ENCODE results near the gene BACE2. TPM values are rescaled to one million over a fixed set of nuclear protein-coding genes. Genes with fewer than 3 reads are reported as not detected.

Gene BACE2
- total RNA-seq, 1 donor from 2014 or later: 14.5 TPM

- intact Hi-C loops (cut with DNase I): no loop called here
- DNase-seq (ENCODE audit: missing footprints) (no peak), ATAC-seq (no peak)
Measured at GRCh38 chr21:41143596-41144325, 24.2 kb upstream of the BACE2 start.

DNA sequence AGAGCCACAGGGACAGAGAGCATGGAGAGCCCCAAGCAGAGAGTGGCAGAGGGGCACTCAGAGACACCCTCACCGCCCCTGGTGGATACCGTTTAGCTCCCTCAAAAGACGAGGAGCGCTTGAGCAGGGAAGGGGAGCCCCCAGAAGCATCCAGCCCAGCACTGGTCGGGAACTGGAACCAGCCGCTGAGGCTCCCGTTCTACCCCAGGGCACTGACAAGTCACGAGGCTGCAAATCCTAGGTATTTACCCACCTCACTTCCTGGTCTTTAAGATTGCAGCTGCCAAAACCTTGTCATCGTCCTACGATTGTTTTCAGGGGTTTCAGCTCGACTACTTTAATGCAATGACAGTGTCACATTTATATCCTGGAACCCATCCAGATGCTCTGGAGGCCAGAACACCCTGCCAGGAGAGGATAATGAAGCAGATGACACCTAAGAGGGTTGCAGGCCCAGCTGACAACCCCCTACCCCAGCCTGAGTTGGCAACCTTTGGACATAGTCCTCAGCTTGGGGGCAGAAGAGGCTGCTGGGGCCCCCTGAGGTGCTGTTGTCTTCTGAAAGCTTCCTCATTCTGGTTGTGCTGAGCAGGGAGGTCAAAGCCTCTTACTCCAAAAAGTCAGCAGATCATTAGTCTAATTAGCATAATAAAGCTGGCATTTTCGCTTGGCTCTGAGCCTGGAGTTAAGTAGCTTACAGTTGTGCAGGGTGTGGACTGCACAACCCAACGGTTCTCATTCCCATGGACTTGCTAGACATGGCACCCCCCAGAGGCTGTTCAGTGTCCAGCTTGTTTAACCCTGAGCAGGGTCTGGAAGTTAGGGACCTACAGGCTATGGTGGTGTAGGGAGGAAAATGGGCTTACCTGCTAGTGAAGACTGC, 20.6 kb upstream of the BACE2 start:
- intact Hi-C loops (cut with DNase I): no loop called here
- no peak for DNase-seq (ENCODE audit: missing footprints)
- no peak for ATAC-seq

DNA sequence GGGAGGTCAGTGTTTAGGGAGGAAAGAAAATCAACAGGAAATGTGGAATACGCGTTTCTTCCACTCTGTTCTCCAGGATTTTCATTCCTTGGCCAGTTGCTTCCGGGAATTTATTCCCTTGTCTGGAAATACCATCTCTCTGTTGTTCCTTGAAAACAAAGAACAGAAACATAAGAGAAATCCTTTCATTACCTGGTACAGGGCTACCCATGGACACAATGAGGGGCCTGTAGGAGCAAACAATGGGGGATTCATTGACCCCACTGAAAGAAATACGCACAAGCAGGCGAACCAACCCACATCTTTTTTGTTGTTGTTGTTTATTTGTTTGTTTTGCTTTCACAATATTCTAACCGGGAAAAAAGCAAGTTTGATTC, 20.0 kb upstream of the BACE2 start:
- DNase-seq (ENCODE audit: missing footprints) (no peak), ATAC-seq (no peak)
- intact Hi-C loops (cut with DNase I): no loop called here

- no peak for DNase-seq (ENCODE audit: missing footprints)
- intact Hi-C loops (cut with DNase I): no loop called here
- ATAC-seq: no peak
Measured at GRCh38 chr21:41148798-41149197, 19.2 kb upstream of the BACE2 start.

DNA sequence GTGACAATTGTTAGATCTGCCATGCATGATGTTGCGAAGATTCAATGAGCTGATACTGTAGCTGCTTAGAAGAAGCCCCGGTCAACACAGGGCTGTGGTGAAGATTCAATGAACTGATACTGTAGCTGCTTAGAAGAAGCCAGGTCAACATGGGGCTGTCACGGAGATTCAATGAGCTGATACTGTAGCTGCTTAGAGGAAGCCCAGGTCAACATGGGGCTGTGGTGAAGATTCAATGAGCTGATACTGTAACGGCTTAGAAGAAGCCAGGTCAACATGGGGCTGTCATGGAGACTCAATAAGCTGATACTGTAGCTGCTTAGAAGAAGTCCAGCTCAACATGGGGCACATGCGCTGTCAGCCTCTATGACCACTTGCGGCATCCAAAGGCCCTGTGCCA, 18.8 kb upstream of the BACE2 start:
- DNase-seq (ENCODE audit: missing footprints): no peak
- ATAC-seq: no peak
- intact Hi-C loops (cut with DNase I): no loop called here

- ATAC-seq (no peak), DNase-seq (ENCODE audit: missing footprints) (no peak)
- intact Hi-C loops (cut with DNase I): no loop called here
Measured at GRCh38 chr21:41152147-41152546, 15.8 kb upstream of the BACE2 start.

DNA sequence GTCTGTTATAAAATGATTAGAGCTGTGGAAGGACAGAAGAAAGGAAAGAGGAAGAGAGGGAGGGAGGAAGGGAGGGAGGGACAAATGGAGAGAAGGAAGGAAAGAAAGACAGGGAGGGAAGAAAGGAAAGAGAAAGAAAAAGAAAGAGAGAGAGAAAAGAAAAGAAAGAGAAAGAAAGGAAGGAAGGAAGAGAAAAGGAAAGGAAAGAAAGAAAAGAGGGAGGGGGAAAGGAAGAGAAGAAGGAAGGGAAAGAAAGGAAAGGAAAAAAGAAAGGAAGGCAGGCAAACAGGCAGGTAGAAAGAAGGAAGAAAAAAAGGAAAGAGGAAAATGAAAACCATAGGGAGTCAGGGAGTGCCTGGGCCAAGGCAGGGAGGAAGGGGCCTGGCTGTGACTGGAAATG, 14.5 kb upstream of the BACE2 start:
- ATAC-seq: no peak
- intact Hi-C loops (cut with DNase I): no loop called here

GRCh38 chr21:41156142-41156541, 11.8 kb upstream of the BACE2 start:
- intact Hi-C loops (cut with DNase I): no loop called here
- no peak for DNase-seq (ENCODE audit: missing footprints)
- no peak for ATAC-seq

More for the DNA sequence above, 14.5 kb upstream of the BACE2 start:
- DNase-seq (ENCODE audit: missing footprints): no peak

DNA sequence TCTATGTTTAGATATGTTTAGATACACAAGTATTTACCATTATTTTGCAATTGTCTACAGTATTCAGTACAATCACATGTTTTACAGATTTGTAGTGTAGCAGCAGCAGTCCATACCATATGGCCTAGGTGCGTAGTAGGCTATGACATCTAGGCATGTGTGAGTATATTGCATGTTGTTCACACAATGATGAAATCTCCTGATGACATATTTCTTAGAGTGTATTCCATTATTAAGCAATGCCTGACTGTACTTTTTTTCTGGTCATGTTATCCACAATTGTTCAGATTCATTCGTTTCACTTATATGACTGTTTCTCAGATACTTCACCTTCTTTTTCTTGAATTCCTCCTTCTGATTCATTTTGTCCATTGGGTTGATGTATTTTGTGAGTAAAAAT, 9.9 kb upstream of the BACE2 start:
- intact Hi-C loops (cut with DNase I): no loop called here
- ATAC-seq (no peak), DNase-seq (ENCODE audit: missing footprints) (no peak)

GRCh38 chr21:41160036-41160435, 7.9 kb upstream of the BACE2 start:
- ATAC-seq: no peak
- intact Hi-C loops (cut with DNase I): no loop called here

DNA sequence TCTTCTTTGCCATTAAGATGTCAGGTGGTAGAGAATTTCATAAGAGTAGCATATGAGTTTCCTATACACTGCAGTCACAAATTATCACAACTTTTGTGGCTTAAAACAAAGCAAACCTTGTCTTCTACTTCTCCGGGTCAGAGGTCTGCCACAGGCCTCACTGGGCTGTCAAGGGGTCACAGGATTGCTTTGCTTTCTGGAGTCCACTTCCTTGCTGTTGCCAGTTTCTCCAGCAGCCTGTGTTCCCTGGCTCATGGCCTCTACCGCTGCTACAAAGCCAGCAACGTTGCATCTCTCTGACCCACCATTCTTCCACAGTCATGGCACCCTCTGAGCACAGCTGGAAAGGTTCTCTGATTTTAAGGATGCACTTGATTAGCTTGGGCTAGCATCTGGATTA, 6.5 kb upstream of the BACE2 start:
- intact Hi-C loops (cut with DNase I): no loop called here
- no peak for ATAC-seq
- no peak for DNase-seq (ENCODE audit: missing footprints)

More at GRCh38 chr21:41160036-41160435, 7.9 kb upstream of the BACE2 start:
- DNase-seq (ENCODE audit: missing footprints): no peak

GRCh38 chr21:41162096-41162495, 5.9 kb upstream of the BACE2 start:
- DNase-seq (ENCODE audit: missing footprints) (no peak), ATAC-seq (no peak)
- intact Hi-C loops (cut with DNase I): no loop called here

GRCh38 chr21:41163091-41163490, 4.9 kb upstream of the BACE2 start:
- ATAC-seq (no peak), DNase-seq (ENCODE audit: missing footprints) (no peak)
- intact Hi-C loops (cut with DNase I): no loop called here

GRCh38 chr21:41164052-41164451, 3.9 kb upstream of the BACE2 start:
- DNase-seq (ENCODE audit: missing footprints) (no peak), ATAC-seq (no peak)
- intact Hi-C loops (cut with DNase I): no loop called here

- DNase-seq (ENCODE audit: missing footprints): no peak
- ATAC-seq: no peak
- intact Hi-C loops (cut with DNase I): loop anchor here (5.0 kb wide), 1 partner anchor 42 kb away; no protein-coding TSS in a partner anchor
Measured at GRCh38 chr21:41164981-41165655, 2.8 kb upstream of the BACE2 start.

DNA sequence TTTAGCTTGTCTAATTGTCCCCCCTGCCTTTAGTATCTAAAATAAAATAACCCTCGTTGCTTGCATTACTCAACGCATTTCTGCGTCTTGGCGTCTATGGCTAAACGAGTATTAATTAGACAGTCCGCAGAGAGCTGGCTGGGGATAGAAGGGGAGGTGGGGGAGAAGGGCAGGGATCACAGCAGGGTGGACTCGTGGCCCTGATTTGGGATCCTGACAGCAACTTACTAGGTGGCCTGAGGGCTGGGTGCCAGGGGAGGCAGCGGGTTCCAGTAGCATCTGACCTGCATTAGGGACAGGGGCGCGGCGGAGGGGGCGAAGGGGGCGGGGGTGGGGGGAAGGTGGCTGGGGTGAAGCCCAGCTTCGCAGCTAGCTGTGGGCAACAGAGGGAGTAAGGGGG, 1.1 kb upstream of the BACE2 start:
- ATAC-seq (no peak), DNase-seq (ENCODE audit: missing footprints) (no peak)
- intact Hi-C loops (cut with DNase I): loop anchor here (5.0 kb wide), 1 partner anchor 40 kb away; no protein-coding TSS in a partner anchor

DNA sequence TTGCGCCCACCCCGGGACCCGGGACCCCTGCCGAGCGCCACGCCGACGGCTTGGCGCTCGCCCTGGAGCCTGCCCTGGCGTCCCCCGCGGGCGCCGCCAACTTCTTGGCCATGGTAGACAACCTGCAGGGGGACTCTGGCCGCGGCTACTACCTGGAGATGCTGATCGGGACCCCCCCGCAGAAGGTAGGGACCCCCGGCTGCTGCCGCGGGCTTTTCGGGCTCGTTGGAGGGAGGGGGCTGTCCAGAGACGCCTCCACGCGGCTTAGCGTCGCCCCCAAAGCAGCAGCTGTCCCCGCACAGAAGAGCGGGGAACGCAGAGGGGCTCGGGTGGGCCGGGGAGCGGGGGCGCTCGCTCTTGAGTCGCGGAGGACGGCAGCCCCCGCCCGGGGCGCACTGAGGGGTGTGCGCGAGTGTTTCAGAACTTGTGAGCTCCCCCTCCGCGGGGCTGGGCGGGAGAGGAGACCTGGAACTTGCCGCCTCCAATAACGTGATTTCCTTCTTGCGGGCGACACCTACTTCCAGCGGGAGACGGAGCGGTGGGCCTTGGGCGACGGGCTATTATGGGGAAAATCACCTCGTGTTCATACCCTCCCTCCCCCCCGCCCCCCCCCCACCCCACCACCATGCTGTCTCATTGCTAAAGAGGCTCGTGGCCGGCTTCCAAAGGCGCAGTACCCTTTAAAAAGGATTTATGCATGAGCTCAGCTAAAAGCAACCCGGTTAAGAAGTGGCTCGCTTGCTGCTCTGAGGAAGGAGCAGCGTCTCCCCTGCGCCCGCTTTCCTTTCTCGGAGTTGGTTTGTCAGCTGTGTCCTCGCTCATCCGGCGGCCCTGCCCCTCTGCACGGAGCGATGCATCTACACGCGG, 664 bp downstream of the BACE2 start:
- DNase-seq (ENCODE audit: missing footprints) (peak; percentile 76), ATAC-seq (peak; percentile 32)
- intact Hi-C loops (cut with DNase I): loop anchor here (2.0 to 5.0 kb wide), 2 partner anchors 39 to 48 kb away; no protein-coding TSS in a partner anchor

- no peak for ATAC-seq
- DNase-seq (ENCODE audit: missing footprints): no peak
- intact Hi-C loops (cut with DNase I): loop anchor here (2.0 to 5.0 kb wide), 2 partner anchors 38 to 48 kb away; no protein-coding TSS in a partner anchor
Measured at GRCh38 chr21:41169258-41169576, 1.3 kb downstream of the BACE2 start.

DNA sequence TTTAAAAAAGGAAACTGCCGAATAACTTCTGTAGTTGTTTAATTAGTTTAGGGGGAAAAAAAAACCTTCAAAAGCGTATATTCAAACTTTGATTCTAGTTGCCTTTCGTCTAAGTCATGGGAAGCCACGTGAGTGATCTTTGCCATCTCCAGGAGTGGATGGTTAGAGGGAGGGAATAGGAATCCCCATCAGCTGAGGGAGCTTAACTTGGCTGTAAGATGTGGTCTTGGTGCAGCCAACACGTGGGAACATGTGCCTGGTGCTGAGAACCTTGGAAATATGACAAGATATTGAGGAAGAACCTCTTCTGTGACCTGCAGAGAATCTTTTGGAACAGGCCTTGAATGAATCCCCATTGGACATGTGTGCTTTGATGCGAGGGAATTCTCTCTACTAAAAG, 1.7 kb downstream of the BACE2 start:
- ATAC-seq: no peak

More for the DNA sequence above, 1.7 kb downstream of the BACE2 start:
- DNase-seq (ENCODE audit: missing footprints): no peak
- intact Hi-C loops (cut with DNase I): loop anchor here (2.0 to 5.0 kb wide), 2 partner anchors 38 to 47 kb away; no protein-coding TSS in a partner anchor
